Measurements from ENCODE around the gene REM2. TPM values are rescaled to one million over a fixed set of nuclear protein-coding genes. Genes with fewer than 3 reads are reported as not detected.
A peak's percentile ranks its signal among the peaks of the same experiment; 100 is the strongest.

REM2 gene
- total RNA-seq, 1 experiment from 2014 or later, result 0.47 TPM

- Histone ChIP-seq H3K9me2 (ENCODE audit: insufficient read depth) (no peaks in the 10 kb centered on the region), H3K27me3 (ENCODE audit: insufficient read depth, low read length) (no peaks in the 10 kb centered on the region), H2AFZ (ENCODE audit: low read depth, low read length, poor library complexity, severe bottlenecking) (peak within 1 kb of the TSS; percentile 47), H4K20me1 (ENCODE audit: insufficient read depth) (no peaks in the 10 kb centered on the region), H3K9ac (ENCODE audit: low read length) (peak within 1 kb of the TSS; percentile 90), H3K4me3 (replicated peaks in 1 of 2; ENCODE audit: low read depth in 1 of 2, low read length in 2 of 2) (peak within 1 kb of the TSS; percentile 75 to 96), H3K36me3 (ENCODE audit: control insufficient read depth in 1 of 2, insufficient read depth in 2 of 2, low read length in 2 of 2) (peaks cover 18 to 26% of the 10 kb centered on the region in 2 experiments), H3K79me2 (ENCODE audit: insufficient read depth, low read length) (peaks cover 43% of the 10 kb centered on the region), H3K9me3 (ENCODE audit: control insufficient read depth in 1 of 2, insufficient read depth in 1 of 2, low read depth in 1 of 2, low read length in 2 of 2) (no peaks in the 10 kb centered on the region), H3K4me2 (ENCODE audit: low read length) (peak within 1 kb of the TSS; percentile 91), H3K27ac (ENCODE audit: low read depth, low read length) (peak within 1 kb of the TSS; percentile 83), H3K4me1 (ENCODE audit: control insufficient read depth in 1 of 2, insufficient read depth in 2 of 2, low read length in 2 of 2) (peaks cover 31 to 64% of the 10 kb centered on the region in 2 experiments)
- peak; percentile 91 for ATAC-seq
- BruUV-seq (replicated peaks), result no TSS peak
- TF ChIP-seq TCF7L2 (IDR thresholded peaks at IDR 0.05; ENCODE audit: borderline replicate concordance, extremely low read depth, insufficient read depth, insufficient read length) (peak; percentile 53), EGR1 (IDR thresholded peaks at IDR 0.05; ENCODE audit: low read depth) (no peak), FOSL1 (IDR thresholded peaks at IDR 0.05; ENCODE audit: low read depth) (no peak), SP1 (IDR thresholded peaks at IDR 0.05; ENCODE audit: low read depth) (peak; percentile 83), POLR2AphosphoS5 (IDR thresholded peaks at IDR 0.05; ENCODE audit: low read depth, low read length) (peak; percentile 94), ATF3 (IDR thresholded peaks at IDR 0.05) (peak; percentile 95), YY1 (IDR thresholded peaks at IDR 0.05; ENCODE audit: extremely low read depth, insufficient replicate concordance, low read depth, low read length) (peak; percentile 97), POLR2A (IDR thresholded peaks at IDR 0.05; ENCODE audit: borderline replicate concordance, extremely low read depth, insufficient read depth, insufficient read length) (peak; percentile 78), MAX (IDR thresholded peaks at IDR 0.05) (peak; percentile 92), SIN3A (IDR thresholded peaks at IDR 0.05; ENCODE audit: low read depth) (peak; percentile 91), JUND (IDR thresholded peaks at IDR 0.05) (no peak), ZFX (IDR thresholded peaks at IDR 0.05) (no peak), ZBTB33 (IDR thresholded peaks at IDR 0.05; ENCODE audit: extremely low read depth, insufficient replicate concordance, low read length) (peak; percentile 76)
- intact Hi-C loops (cut with micrococcal nuclease), result no loop called here
- CTCF ChIA-PET, result interaction anchor here (0.8 to 2.4 kb wide), 20 partner anchors 10 to 340 kb away, joined by 3 to 20 read pairs (median 5); partner anchors contain the start of genes ACIN1, AJUBA, C14orf119 and CDH24
- RAD21 ChIA-PET (ENCODE audit: low non-redundant PET in 1 of 2, low total read pairs in 2 of 2, uncharacterized antibody in 2 of 2, unreplicated experiment in 2 of 2), result interaction anchor here in 1 of 2 experiments (0.8 kb wide), 1 partner anchor 48 kb away, joined by 4 read pairs; no protein-coding TSS in a partner anchor
- POLR2A ChIA-PET, result interaction anchor here (0.6 to 3.8 kb wide), 6 partner anchors 11 to 78 kb away, joined by 3 to 29 read pairs (median 6); partner anchors contain the start of genes AJUBA, HAUS4 and RBM23
- peak; percentile 99 for DNase-seq (ENCODE audit: low read depth, low spot score)
These were observed 46.3 kb downstream of the REM2 start, which contains the start of gene PRMT5 for GRCh38 chr14:22929104-22929960. PRMT5 (minus strand) TSS chr14:22929376; CDS start chr14:22929361, 15 bp downstream.

Measured in HCT116 (cell line).